Muscle layer of duodenum (tissue), 2 donors: Measurements from ENCODE around the gene KBTBD2.
"Not testable (repeated sequence)": the region's sequence is repeated elsewhere in the genome, so short reads cannot be mapped to it uniquely, and the experiment has no call there.

Experiments
- H3K27ac ChIP-seq: one replicate; pipeline ENCODE4 v1.7.0; 2013; ENCODE audit warnings: mild to moderate bottlenecking, low read length
- H3K27me3 ChIP-seq: one replicate; pipeline ENCODE4 v1.7.0; 2013; ENCODE audit warnings: low read depth, mild to moderate bottlenecking, control low read depth, low read length
- H3K36me3 ChIP-seq, 2 donors: one replicate each; pipeline ENCODE4 v1.7.0; 2013; ENCODE audit warnings: low read length in 2 of 2, control low read depth in 1 of 2, mild to moderate bottlenecking in 1 of 2; ENCODE audit not compliant: insufficient read depth in 2 of 2, control insufficient read depth in 1 of 2
- H3K4me1 ChIP-seq, 2 donors: one replicate each; pipeline ENCODE4 v1.7.0; 2013; ENCODE audit warnings: low read length in 2 of 2, mild to moderate bottlenecking in 2 of 2, control low read depth in 1 of 2, moderate library complexity in 1 of 2; ENCODE audit not compliant: insufficient read depth in 2 of 2, control insufficient read depth in 1 of 2
- H3K4me3 ChIP-seq, 2 donors: one replicate each; pipeline ENCODE4 v1.7.0; 2013; ENCODE audit warnings: low read length in 2 of 2, low read depth in 1 of 2, mild to moderate bottlenecking in 1 of 2
- H3K9me3 ChIP-seq, 2 donors: one replicate each; pipeline ENCODE4 v1.7.0; 2013; ENCODE audit warnings: low read length in 2 of 2, control low read depth in 1 of 2, mild to moderate bottlenecking in 1 of 2; ENCODE audit not compliant: control insufficient read depth in 1 of 2
- donor health status: healthy.

Gene KBTBD2

DNA sequence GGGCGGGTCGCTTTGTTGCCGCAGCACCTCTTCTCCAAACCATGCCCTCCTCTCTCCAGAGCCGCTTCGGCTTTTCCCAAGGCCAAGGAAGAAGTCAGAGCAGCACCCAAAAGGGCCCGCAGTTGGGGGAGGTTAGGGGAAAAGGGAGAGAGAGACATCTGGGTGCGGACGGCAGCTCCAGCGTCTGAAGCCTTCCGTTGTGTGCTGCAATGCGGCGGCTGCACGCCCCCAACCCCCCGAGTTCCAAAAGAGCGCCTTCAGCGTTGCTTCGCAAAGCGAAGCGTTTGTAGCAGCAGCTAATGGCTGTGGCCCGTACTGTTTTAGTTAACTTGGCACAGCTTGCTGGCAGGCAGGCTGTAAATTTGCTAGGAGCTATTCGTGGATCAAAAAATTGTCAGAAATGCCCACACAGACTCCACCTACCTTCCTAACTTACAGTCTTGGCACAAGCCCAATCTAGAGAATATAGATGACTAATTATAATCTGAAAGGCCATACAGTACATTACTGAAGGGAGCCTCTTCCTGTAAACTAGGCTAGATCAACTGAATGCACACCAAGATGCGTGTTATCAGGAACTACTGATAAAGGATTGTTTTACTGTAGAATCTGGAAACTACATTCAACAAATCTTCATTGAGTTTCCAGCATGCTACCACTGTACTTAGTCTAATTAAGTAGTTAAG, 1.1 kb upstream of the KBTBD2 start:
- H3K27ac ChIP-seq = peak overlapping the region; percentile 97
- peaks cover 9 to 39% of the 10 kb centered on the region in 2 donors for H3K4me1 ChIP-seq
- no peaks in the 10 kb centered on the region for H3K27me3 ChIP-seq
- no peaks in the 10 kb centered on the region for H3K9me3 ChIP-seq
- H3K4me3 ChIP-seq = peak overlapping the region; percentile 69 to 70
- peaks cover 0 to 19% of the 10 kb centered on the region in 2 donors for H3K36me3 ChIP-seq

DNA sequence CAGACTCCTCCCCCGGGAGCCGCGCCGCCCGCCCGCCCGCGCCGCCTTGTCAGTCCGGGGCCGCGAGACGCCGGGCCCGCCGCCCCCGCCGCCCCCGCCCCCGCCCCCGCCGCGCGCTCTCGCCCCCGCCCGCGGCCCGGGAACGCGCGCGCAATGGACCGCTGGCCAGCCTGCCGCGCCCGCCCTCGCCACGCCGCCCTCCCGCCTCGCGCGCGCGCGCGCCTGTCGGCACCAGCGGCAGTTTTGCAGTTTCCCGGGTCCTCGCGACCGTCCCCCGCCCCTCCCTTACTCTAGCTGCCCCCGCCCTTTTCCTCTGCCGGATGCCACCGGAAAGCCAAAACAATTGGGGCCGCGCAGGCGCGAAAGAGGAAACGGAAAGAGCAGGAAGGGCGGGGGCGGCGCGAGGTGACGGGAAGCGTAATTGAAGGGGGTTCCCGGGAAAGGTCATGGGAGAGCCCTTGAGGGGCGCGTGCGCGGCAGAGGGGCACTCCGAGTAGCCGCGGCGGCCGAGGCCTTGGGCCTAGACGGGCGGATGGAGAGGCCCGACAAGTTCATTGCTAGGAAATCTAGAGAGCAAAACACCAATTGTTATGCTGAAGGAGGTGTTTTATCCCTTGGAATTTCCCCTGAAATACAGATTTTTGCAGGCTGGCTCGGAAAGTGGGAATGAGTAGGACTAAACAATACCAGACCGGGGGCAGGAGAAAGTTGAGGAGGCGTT, 400 bp upstream of the KBTBD2 start:
- Histone ChIP-seq H3K27me3 (no peaks in the 10 kb centered on the region), H3K9me3 (no peaks in the 10 kb centered on the region), H3K36me3 (peaks cover 0 to 19% of the 10 kb centered on the region in 2 donors), H3K4me1 (peaks cover 16 to 46% of the 10 kb centered on the region in 2 donors), H3K27ac (peak overlapping the region; percentile 97), H3K4me3 (peak overlapping the region; percentile 69 to 84)

GRCh38 chr7:32890793-32891042, 842 bp downstream of the KBTBD2 start:
- Histone ChIP-seq H3K9me3 (no peaks in the 10 kb centered on the region), H3K27ac (peak overlapping the region; percentile 100), H3K4me1 (peaks cover 18 to 52% of the 10 kb centered on the region in 2 donors), H3K36me3 (peaks cover 0 to 19% of the 10 kb centered on the region in 2 donors), H3K4me3 (peak overlapping the region; percentile 84 to 97), H3K27me3 (no peaks in the 10 kb centered on the region)

GRCh38 chr7:32890010-32890792, 1.4 kb downstream of the KBTBD2 start:
- Histone ChIP-seq H3K4me3 (peak overlapping the region; percentile 84 to 97), H3K36me3 (peaks cover 0 to 19% of the 10 kb centered on the region in 2 donors), H3K4me1 (peaks cover 18 to 52% of the 10 kb centered on the region in 2 donors), H3K27me3 (no peaks in the 10 kb centered on the region), H3K9me3 (no peaks in the 10 kb centered on the region), H3K27ac (peak overlapping the region; percentile 100)

GRCh38 chr7:32888505-32888904, 3.1 kb downstream of the KBTBD2 start:
- no peak overlapping the region for H3K27ac ChIP-seq

GRCh38 chr7:32887395-32887794, 4.2 kb downstream of the KBTBD2 start:
- Histone ChIP-seq H3K27me3 (no peaks in the 10 kb centered on the region), H3K4me1 (peaks cover 12 to 44% of the 10 kb centered on the region in 2 donors), H3K36me3 (peaks cover 0 to 16% of the 10 kb centered on the region in 2 donors), H3K4me3 (no peak overlapping the region), H3K27ac (no peak overlapping the region), H3K9me3 (no peaks in the 10 kb centered on the region)

More at GRCh38 chr7:32888505-32888904, 3.1 kb downstream of the KBTBD2 start:
- Histone ChIP-seq H3K4me1 (peaks cover 18 to 54% of the 10 kb centered on the region in 2 donors), H3K9me3 (no peaks in the 10 kb centered on the region), H3K27me3 (no peaks in the 10 kb centered on the region), H3K4me3 (no peak overlapping the region), H3K36me3 (peaks cover 0 to 19% of the 10 kb centered on the region in 2 donors)

DNA sequence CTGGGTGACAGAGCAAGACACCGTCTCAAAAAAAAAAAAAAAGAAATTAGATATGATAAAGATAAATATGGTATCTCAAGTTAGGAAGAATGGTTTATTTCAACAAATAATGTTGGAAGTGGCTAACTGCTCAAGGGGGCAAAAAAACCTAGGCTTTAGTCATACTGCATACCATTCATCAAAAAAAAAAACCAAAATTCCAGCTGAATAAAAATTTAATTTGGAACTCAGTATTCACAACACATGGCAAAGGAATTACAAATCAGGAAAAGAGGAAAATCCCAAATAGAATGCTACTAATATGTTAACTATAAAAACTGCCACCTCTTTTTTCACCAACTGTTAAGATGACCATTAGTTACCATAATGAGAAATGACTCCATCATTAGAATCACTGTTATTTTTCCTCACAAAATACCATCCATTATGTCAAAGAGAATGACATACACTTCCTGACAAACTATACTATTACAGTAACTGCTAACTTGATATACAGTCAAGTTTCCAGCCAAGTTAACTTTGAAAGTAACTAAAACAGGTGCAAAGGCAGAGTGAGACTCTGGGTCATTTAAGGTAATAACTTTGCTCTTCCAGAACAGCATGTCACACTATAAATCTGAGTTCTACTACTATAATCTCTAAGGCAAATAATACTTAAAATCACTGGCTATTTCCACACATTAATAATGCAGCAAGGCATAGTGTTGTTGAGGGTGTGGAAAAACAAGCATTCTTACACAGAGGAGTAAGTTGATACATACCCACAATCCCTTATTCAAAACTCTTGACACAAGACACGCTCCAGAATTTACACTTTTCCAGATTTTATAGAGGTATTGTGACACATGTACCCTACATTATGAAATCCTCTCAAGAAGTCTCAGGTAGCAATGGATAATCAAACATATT, 10.2 kb downstream of the KBTBD2 start:
- H3K36me3 ChIP-seq = peaks cover 0 to 5% of the 10 kb centered on the region in 2 donors
- H3K4me3 ChIP-seq = no peak overlapping the region
- H3K27ac ChIP-seq = no peak overlapping the region
- peaks cover 14 to 38% of the 10 kb centered on the region in 2 donors for H3K4me1 ChIP-seq
- no peaks in the 10 kb centered on the region for H3K9me3 ChIP-seq
- H3K27me3 ChIP-seq = no peaks in the 10 kb centered on the region

DNA sequence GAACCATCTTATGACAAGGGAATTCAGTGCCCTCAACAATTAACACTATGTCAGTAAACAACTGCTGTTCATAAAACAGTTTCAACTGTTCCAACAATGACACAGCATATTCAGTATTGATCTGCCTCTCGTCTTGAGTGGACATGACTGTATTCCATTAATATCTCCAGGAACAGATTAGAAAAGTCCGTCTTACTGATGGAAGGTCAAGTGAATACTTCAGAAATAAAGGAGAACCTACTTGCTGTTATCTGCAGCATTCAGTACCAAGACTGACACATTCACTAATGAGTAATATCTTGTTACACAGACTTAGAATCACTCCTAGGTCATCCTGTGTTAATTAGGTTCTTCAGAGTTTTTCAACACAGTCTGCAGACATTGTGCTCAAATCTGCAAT, 12.1 kb downstream of the KBTBD2 start:
- H3K4me3 ChIP-seq = no peak overlapping the region
- peaks cover 0 to 15% of the 10 kb centered on the region in 2 donors for H3K36me3 ChIP-seq
- H3K4me1 ChIP-seq = peaks cover 14 to 40% of the 10 kb centered on the region in 2 donors
- no peaks in the 10 kb centered on the region for H3K27me3 ChIP-seq
- no peaks in the 10 kb centered on the region for H3K9me3 ChIP-seq
- no peak overlapping the region for H3K27ac ChIP-seq

DNA sequence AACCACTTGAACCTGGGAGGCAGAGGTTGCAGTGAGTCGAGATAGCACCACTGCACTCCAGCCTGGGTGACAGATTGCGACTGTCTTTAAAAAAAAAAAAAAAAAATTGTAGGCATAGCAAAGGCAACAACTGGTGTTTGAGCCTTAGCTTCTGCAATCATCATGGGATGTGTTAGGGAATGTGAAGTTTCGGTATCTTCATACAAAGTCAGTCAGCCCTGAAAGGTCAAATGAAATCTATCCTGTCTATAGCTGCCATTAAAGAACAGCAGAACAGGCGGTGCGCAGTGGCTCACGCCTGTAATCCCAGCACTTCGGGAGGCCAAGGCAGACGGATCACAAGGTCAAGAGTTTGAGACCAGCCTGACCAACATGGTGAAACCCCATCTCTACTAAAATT, 13.5 kb downstream of the KBTBD2 start:
- H3K27ac ChIP-seq, H3K9me3 ChIP-seq, H3K4me3 ChIP-seq, H3K27me3 ChIP-seq: not testable (repeated sequence)
- H3K4me1 ChIP-seq = peaks cover 14 to 34% of the 10 kb centered on the region in 2 donors
- peaks cover 0 to 29% of the 10 kb centered on the region in 2 donors for H3K36me3 ChIP-seq

DNA sequence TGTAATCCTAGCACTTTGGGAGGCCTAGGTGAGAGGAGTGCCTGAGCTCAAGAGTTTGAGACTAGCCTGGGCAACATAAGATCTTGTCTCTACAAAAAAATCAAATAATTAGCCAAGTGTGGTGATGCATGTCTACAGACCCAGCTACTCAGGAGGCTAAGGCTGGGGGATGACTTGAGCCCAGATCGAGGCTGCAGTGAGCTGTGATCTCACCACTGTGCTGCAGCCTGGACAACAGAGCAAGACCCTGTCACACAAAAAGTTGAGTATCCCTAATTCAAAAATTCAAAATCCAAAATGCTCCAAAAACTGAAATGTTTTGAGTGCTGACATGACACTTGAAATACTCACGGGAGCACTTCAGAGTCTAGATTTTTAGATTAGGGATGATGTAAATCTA, 19.1 kb downstream of the KBTBD2 start:
- H3K27ac ChIP-seq = no peak overlapping the region
- H3K4me3 ChIP-seq = no peak overlapping the region
- H3K27me3 ChIP-seq = no peaks in the 10 kb centered on the region
- H3K4me1 ChIP-seq = peaks cover 0 to 4% of the 10 kb centered on the region in 2 donors
- H3K36me3 ChIP-seq = peaks cover 27 to 52% of the 10 kb centered on the region in 2 donors
- H3K9me3 ChIP-seq = no peaks in the 10 kb centered on the region
